Keratinocyte (primary cell): ENCODE measurements around the gene FBXL14. TPM values are rescaled to one million over a fixed set of nuclear protein-coding genes. Genes with fewer than 3 reads are reported as not detected.
A peak's percentile ranks its signal among the peaks of the same experiment; 100 is the strongest.

ENCODE experiments used
- DNase-seq: peaks from one replicate; pipeline ENCODE4 v3.0.0-alpha.2; 2011; ENCODE audit warnings: low read depth, missing footprints, low spot score
- FAIRE-seq: peaks from 2 replicates; lab custom pipeline; 2011; peaks lifted over from hg19 to GRCh38; lab: Jason Lieb, UNC
- H2AFZ ChIP-seq: 2 replicates; pipeline ENCODE4 v1.6.0; 2012; ENCODE audit warnings: low read length, control low read depth, inconsistent platforms; ENCODE audit not compliant: control insufficient read depth
- H3K27ac ChIP-seq: 2 replicates; pipeline ENCODE4 v1.5.1; 2011; ENCODE audit warnings: low read length; ENCODE audit not compliant: control insufficient read depth, insufficient read depth
- H3K27me3 ChIP-seq: 3 replicates; pipeline ENCODE4 v1.6.0; 2011; ENCODE audit warnings: low read length; ENCODE audit not compliant: control insufficient read depth, insufficient read depth; ENCODE audit errors: extremely low read depth
- H3K36me3 ChIP-seq, 2 experiments: 2 replicates in 1 of 2; 3 replicates in 1 of 2; pipeline ENCODE4 v1.5.1; 2011; ENCODE audit warnings: low read length in 2 of 2, mild to moderate bottlenecking in 1 of 2; ENCODE audit not compliant: control insufficient read depth in 2 of 2, insufficient read depth in 2 of 2; ENCODE audit errors: extremely low read depth in 1 of 2
- H3K4me1 ChIP-seq: 3 replicates; pipeline ENCODE4 v1.5.1; 2011; ENCODE audit warnings: low read length; ENCODE audit not compliant: control insufficient read depth, insufficient read depth; ENCODE audit errors: extremely low read depth
- H3K4me2 ChIP-seq: 3 replicates; pipeline ENCODE4 v1.6.0; 2011; ENCODE audit warnings: low read depth, low read length; ENCODE audit not compliant: control insufficient read depth, insufficient read depth; ENCODE audit errors: extremely low read depth
- H3K4me3 ChIP-seq, 3 experiments: fragments of 200-600 bp in 1 of 3; sonication (generic) in 1 of 3; 2 replicates in 2 of 3; 3 replicates in 1 of 3; pipeline ENCODE4 v1.5.1; 2011 to 2016; ENCODE audit warnings: low read length in 3 of 3, mild to moderate bottlenecking in 3 of 3, control low read depth in 2 of 3, inconsistent platforms in 1 of 3, low read depth in 1 of 3, mixed read lengths in 1 of 3, mixed run types in 1 of 3, moderate library complexity in 1 of 3; ENCODE audit not compliant: control insufficient read depth in 2 of 3, insufficient read depth in 2 of 3; ENCODE audit errors: extremely low read depth in 1 of 3
- H3K79me2 ChIP-seq: 2 replicates; pipeline ENCODE4 v1.6.0; 2012; ENCODE audit warnings: low read length; ENCODE audit not compliant: control insufficient read depth, insufficient read depth
- H3K9ac ChIP-seq: 3 replicates; pipeline ENCODE4 v1.6.0; 2011; ENCODE audit warnings: low read length; ENCODE audit not compliant: control insufficient read depth, insufficient read depth; ENCODE audit errors: extremely low read depth
- H3K9me1 ChIP-seq: 3 replicates; pipeline ENCODE4 v1.6.0; 2011; ENCODE audit warnings: low read length; ENCODE audit not compliant: control insufficient read depth, insufficient read depth; ENCODE audit errors: extremely low read depth
- H3K9me3 ChIP-seq: 2 replicates; pipeline ENCODE4 v1.5.1; 2012; ENCODE audit warnings: low read depth, low read length; ENCODE audit not compliant: control insufficient read depth
- H4K20me1 ChIP-seq: 3 replicates; pipeline ENCODE4 v1.6.0; 2011; ENCODE audit warnings: low read length; ENCODE audit not compliant: control insufficient read depth, insufficient read depth; ENCODE audit errors: extremely low read depth
- EZH2 ChIP-seq: IDR thresholded peaks from one replicate; pipeline ENCODE4 v1.6.1; 2012; ENCODE audit warnings: inconsistent platforms, mild to moderate bottlenecking, low read length, moderate library complexity
- dilution Hi-C: fragments of 300-500 bp; cut with MboI; formaldehyde crosslinking; loops from one replicate; pipeline ENCODE4 v1.7.0; 2020; ENCODE audit warnings: low sequenced_read_pairs; ENCODE audit not compliant: extremely low pct_ligation_motif_present
- polyA plus RNA-seq, 5 experiments: library from polyadenylated mRNA; depleted of rRNA in 3 of 5; stranded (reverse) in 3 of 5; stranded (forward) in 1 of 5; unstranded in 1 of 5; fragments of >200 nt; gene quantifications; 1 replicate in 1 of 5; 2 replicates in 3 of 5; 3 replicates in 1 of 5; pipeline versions ENCODE4 v1.2.1 to v1.2.3, GENCODE V29; 2011 to 2012; ENCODE audit warnings: missing spikeins in 2 of 5, low read depth in 1 of 5, low replicate concordance in 1 of 5
- TF ChIP-seq, protein P1 (sequence below), 3 experiments: IDR thresholded peaks in 1 of 3; conservative IDR thresholded peaks in 1 of 3; optimal IDR thresholded peaks in 1 of 3; 2 replicates in 2 of 3; 3 replicates in 1 of 3; pipeline versions ENCODE3 to v1.5.1; 2011; ENCODE audit warnings: low read length in 3 of 3, mild to moderate bottlenecking in 3 of 3, moderate library complexity in 2 of 3, control low read depth in 1 of 3, inconsistent platforms in 1 of 3; ENCODE audit not compliant: insufficient read depth in 2 of 3; ENCODE audit errors: extremely low read depth in 1 of 3

FBXL14 gene
- polyA plus RNA-seq, 1 donor (not counting 4 experiments of a cell fraction or from before 2014, with no cell fraction given) = 1.8 TPM

DNA sequence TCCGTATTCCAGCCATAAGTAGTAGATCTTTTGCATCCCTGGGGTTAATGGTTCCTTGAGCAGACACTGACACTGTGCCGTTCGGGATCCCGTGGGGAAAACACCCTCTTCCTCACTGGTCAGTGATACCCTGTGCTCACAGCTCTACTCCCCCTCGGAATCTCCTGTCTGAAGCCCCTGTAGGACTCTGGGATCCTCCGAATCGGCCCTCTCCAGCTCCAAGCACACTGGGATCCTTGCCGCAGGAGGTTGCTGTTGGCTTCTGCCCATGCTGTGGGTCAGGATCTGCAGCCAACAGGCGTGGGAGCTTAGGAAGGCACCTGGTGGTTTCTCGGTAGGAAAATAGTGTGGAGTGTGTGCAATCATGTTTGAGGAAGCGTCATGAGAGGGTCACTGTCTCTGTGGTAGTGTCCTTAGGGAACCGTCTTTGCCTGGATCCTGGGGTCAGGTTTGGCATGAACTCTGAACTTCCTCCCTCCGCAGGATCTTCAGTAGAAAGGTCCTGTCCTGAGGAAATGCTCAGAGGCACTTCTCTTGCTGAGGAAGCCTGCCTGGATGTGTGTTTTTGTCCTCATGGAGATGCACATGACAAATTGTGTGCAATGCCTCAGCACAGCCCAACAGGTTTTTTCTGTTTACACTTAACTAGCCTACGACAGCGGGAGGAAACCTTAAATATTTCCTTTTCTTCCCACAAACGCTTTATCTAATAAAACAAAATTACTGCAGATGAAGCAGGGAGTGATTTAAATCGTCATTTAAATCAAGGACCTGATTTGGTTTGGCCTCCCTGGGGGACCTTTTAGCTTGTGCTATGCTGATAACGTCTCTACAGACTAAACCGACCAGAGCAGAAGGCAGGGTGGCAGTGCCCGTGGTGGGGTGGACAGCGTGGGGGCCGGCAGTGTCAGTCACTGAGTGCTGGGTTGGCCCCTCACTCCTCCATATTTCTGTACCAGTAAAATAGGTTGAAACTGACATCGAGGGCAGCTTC lies 18.7 kb downstream of the FBXL14 start:
- dilution Hi-C loops = no loop called here
- FAIRE-seq (no peak), DNase-seq (no peak)
- Histone ChIP-seq H3K27me3 (no peaks in the 10 kb centered on the region), H3K9me3 (no peaks in the 10 kb centered on the region), H3K4me2 (no peak overlapping the region), H3K9me1 (no peaks in the 10 kb centered on the region), H3K9ac (peak overlapping the region; percentile 2), H3K4me3 (no peak overlapping the region), H2AFZ (peak overlapping the region; percentile 5), H3K27ac (no peak overlapping the region), H3K79me2 (peaks cover 24% of the 10 kb centered on the region), H3K36me3 (no peaks in the 10 kb centered on the region), H4K20me1 (no peaks in the 10 kb centered on the region), H3K4me1 (no peaks in the 10 kb centered on the region)
- TF ChIP-seq EZH2 = no peak
- TF ChIP-seq, protein P1, sequence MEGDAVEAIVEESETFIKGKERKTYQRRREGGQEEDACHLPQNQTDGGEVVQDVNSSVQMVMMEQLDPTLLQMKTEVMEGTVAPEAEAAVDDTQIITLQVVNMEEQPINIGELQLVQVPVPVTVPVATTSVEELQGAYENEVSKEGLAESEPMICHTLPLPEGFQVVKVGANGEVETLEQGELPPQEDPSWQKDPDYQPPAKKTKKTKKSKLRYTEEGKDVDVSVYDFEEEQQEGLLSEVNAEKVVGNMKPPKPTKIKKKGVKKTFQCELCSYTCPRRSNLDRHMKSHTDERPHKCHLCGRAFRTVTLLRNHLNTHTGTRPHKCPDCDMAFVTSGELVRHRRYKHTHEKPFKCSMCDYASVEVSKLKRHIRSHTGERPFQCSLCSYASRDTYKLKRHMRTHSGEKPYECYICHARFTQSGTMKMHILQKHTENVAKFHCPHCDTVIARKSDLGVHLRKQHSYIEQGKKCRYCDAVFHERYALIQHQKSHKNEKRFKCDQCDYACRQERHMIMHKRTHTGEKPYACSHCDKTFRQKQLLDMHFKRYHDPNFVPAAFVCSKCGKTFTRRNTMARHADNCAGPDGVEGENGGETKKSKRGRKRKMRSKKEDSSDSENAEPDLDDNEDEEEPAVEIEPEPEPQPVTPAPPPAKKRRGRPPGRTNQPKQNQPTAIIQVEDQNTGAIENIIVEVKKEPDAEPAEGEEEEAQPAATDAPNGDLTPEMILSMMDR (optimal IDR thresholded peaks at IDR 0.05 in 1 of 3, IDR thresholded peaks at IDR 0.05 in 1 of 3, conservative IDR thresholded peaks at IDR 0.05 in 1 of 3; ENCODE audit: extremely low read depth in 1 of 3, insufficient read depth in 2 of 3, low read length in 3 of 3) = no peak

DNA sequence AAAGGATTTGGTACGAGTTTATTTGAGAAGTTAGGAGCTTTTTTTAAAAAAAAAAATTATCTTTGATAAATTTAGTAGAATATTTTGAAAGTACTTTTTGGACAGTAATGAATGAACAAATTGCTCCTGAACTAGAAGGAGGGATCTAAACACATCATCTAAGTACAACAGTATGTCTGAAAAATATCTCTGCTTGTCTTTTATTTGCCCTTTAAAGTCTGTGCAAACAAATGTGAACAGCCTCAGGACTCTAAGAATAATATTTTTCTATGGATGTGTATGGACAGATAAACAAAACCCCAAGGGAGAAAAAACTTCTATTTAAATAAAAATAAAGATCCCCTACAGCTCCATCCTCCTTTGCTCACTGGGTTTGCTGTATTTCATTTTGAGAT lies 19.5 kb downstream of the FBXL14 start:
- no peak for FAIRE-seq

More for the DNA sequence above, 19.5 kb downstream of the FBXL14 start:
- H3K4me2 ChIP-seq = no peak overlapping the region
- no peaks in the 10 kb centered on the region for H3K4me1 ChIP-seq
- H3K9me1 ChIP-seq = no peaks in the 10 kb centered on the region
- H3K79me2 ChIP-seq = peaks cover 32% of the 10 kb centered on the region
- H2AFZ ChIP-seq = no peak overlapping the region
- no peaks in the 10 kb centered on the region for H3K36me3 ChIP-seq
- no peak overlapping the region for H3K9ac ChIP-seq
- H3K4me3 ChIP-seq = no peak overlapping the region
- TF ChIP-seq, protein P1 (optimal IDR thresholded peaks at IDR 0.05 in 1 of 3, IDR thresholded peaks at IDR 0.05 in 1 of 3, conservative IDR thresholded peaks at IDR 0.05 in 1 of 3; ENCODE audit: extremely low read depth in 1 of 3, insufficient read depth in 2 of 3, low read length in 3 of 3) = no peak
- no peaks in the 10 kb centered on the region for H3K27me3 ChIP-seq
- peaks cover 4% of the 10 kb centered on the region for H4K20me1 ChIP-seq
- no peak overlapping the region for H3K27ac ChIP-seq
- H3K9me3 ChIP-seq = no peaks in the 10 kb centered on the region
- dilution Hi-C loops = no loop called here
- DNase-seq = no peak
